ENCODE measurements around the gene MEGF6. TPM values are rescaled to one million over a fixed set of nuclear protein-coding genes. Genes with fewer than 3 reads are reported as not detected.

Gene MEGF6
- total RNA-seq, 4 donors from 2014 or later, result 66.7 to 120 (median 74.5) TPM

- WGBS, result 84% methylated on average over 12 of the region's 12 CpGs
- H3K4me1 ChIP-seq, result peaks cover 86% of the 10 kb centered on the region
Observed at GRCh38 chr1:3527774-3528173, 83.5 kb downstream of the MEGF6 start.

GRCh38 chr1:3525551-3526482, 85.5 kb downstream of the MEGF6 start:
- H3K27ac ChIP-seq, result no peak overlapping the region
- H3K4me3 ChIP-seq, result no peak overlapping the region
- no peak for TF ChIP-seq POLR2AphosphoS5 (IDR thresholded peaks at IDR 0.05)
- no peak for TF ChIP-seq POLR2A (IDR thresholded peaks at IDR 0.05)
- TF ChIP-seq EP300 (IDR thresholded peaks at IDR 0.05), result no peak
- TF ChIP-seq CTCF (IDR thresholded peaks at IDR 0.05), result no peak
- no peaks in the 10 kb centered on the region for H3K9me3 ChIP-seq
- peaks cover 9% of the 10 kb centered on the region for H3K36me3 ChIP-seq
- no peak for DNase-seq (ENCODE audit: low spot score in 2 of 2)
- 82% methylated on average over 9 of the region's 24 CpGs for WGBS
- peaks cover 68% of the 10 kb centered on the region for H3K4me1 ChIP-seq
- no peaks in the 10 kb centered on the region for H3K27me3 ChIP-seq

More at GRCh38 chr1:3527774-3528173, 83.5 kb downstream of the MEGF6 start:
- H3K4me3 ChIP-seq, result no peak overlapping the region
- TF ChIP-seq CTCF (IDR thresholded peaks at IDR 0.05) (no peak), POLR2AphosphoS5 (IDR thresholded peaks at IDR 0.05) (no peak), POLR2A (IDR thresholded peaks at IDR 0.05) (no peak), EP300 (IDR thresholded peaks at IDR 0.05) (no peak)
- no peaks in the 10 kb centered on the region for H3K9me3 ChIP-seq
- no peak overlapping the region for H3K27ac ChIP-seq
- H3K27me3 ChIP-seq, result no peaks in the 10 kb centered on the region
- DNase-seq (ENCODE audit: low spot score in 2 of 2), result no peak
- no peaks in the 10 kb centered on the region for H3K36me3 ChIP-seq

GRCh38 chr1:3524556-3525203, 86.6 kb downstream of the MEGF6 start:
- Histone ChIP-seq H3K4me3 (no peak overlapping the region), H3K27ac (no peak overlapping the region), H3K9me3 (no peaks in the 10 kb centered on the region), H3K4me1 (peaks cover 58% of the 10 kb centered on the region), H3K27me3 (no peaks in the 10 kb centered on the region), H3K36me3 (peaks cover 20% of the 10 kb centered on the region)
- TF ChIP-seq EP300 (IDR thresholded peaks at IDR 0.05) (no peak), POLR2AphosphoS5 (IDR thresholded peaks at IDR 0.05) (no peak), POLR2A (IDR thresholded peaks at IDR 0.05) (no peak), CTCF (IDR thresholded peaks at IDR 0.05) (no peak)
- DNase-seq (ENCODE audit: low spot score in 2 of 2), result no peak
- 81% methylated on average over 20 of the region's 20 CpGs for WGBS

GRCh38 chr1:3523980-3524379, 87.3 kb downstream of the MEGF6 start:
- TF ChIP-seq CTCF (IDR thresholded peaks at IDR 0.05) (no peak), EP300 (IDR thresholded peaks at IDR 0.05) (no peak), POLR2A (IDR thresholded peaks at IDR 0.05) (no peak), POLR2AphosphoS5 (IDR thresholded peaks at IDR 0.05) (no peak)
- no peak for DNase-seq (ENCODE audit: low spot score in 2 of 2)
- no peaks in the 10 kb centered on the region for H3K27me3 ChIP-seq
- H3K27ac ChIP-seq, result no peak overlapping the region
- no peaks in the 10 kb centered on the region for H3K9me3 ChIP-seq
- no CpG with 5 or more reads among the region's 13 CpGs for WGBS
- H3K4me1 ChIP-seq, result peaks cover 55% of the 10 kb centered on the region
- no peak overlapping the region for H3K4me3 ChIP-seq
- peaks cover 22% of the 10 kb centered on the region for H3K36me3 ChIP-seq

All from suprapubic skin (tissue), 4 donors.